NCI-H1694 treated with DMSO at 0.1 percent for 48 hours (cell line): ENCODE measurements around the gene TMEM9.

ENCODE experiments used
- DNase-seq: peaks from one replicate; lab custom pipeline; 2025; lab: John Stamatoyannopoulos, UW

Gene TMEM9

GRCh38 chr1:201154389-201155165 lies at the start of gene TMEM9:
TMEM9 (minus strand) TSS chr1:201154474; CDS start chr1:201153923, 551 bp downstream.
- peak; percentile 92 for DNase-seq

- no peak for DNase-seq
Measured at GRCh38 chr1:201198598-201198997, 44.3 kb upstream of the TMEM9 start.

- no peak for DNase-seq
Measured at GRCh38 chr1:201194046-201194445, 39.8 kb upstream of the TMEM9 start.

- no peak for DNase-seq
Measured at GRCh38 chr1:201192261-201192788, 38.1 kb upstream of the TMEM9 start.

- no peak for DNase-seq
Measured at GRCh38 chr1:201191653-201192260, 37.5 kb upstream of the TMEM9 start.

GRCh38 chr1:201190624-201191051 lies 36.4 kb upstream of the TMEM9 start, which contains the start of gene IGFN1:
IGFN1 (plus strand) TSS chr1:201190824; CDS start chr1:201193294, 2,470 bp downstream.
- no peak for DNase-seq

- DNase-seq: no peak
Measured at GRCh38 chr1:201190005-201190404, 35.7 kb upstream of the TMEM9 start.

- DNase-seq: no peak
Measured at GRCh38 chr1:201189085-201189484, 34.8 kb upstream of the TMEM9 start.

GRCh38 chr1:201186192-201186591 lies 31.9 kb upstream of the TMEM9 start:
- no peak for DNase-seq

- no peak for DNase-seq
Measured at GRCh38 chr1:201185527-201186128, 31.4 kb upstream of the TMEM9 start.

GRCh38 chr1:201185123-201185453 lies 30.8 kb upstream of the TMEM9 start:
- DNase-seq: no peak

GRCh38 chr1:201184307-201185122 lies 30.2 kb upstream of the TMEM9 start:
- peak; percentile 44 for DNase-seq

GRCh38 chr1:201183753-201184152 lies 29.5 kb upstream of the TMEM9 start:
- DNase-seq: no peak

- DNase-seq: no peak
Measured at GRCh38 chr1:201183209-201183608, 28.9 kb upstream of the TMEM9 start.

GRCh38 chr1:201181726-201182125 lies 27.5 kb upstream of the TMEM9 start:
- DNase-seq: no peak

- no peak for DNase-seq
Measured at GRCh38 chr1:201181323-201181722, 27.0 kb upstream of the TMEM9 start.

- DNase-seq: no peak
Measured at GRCh38 chr1:201180901-201181300, 26.6 kb upstream of the TMEM9 start.

- no peak for DNase-seq
Measured at GRCh38 chr1:201180141-201180540, 25.9 kb upstream of the TMEM9 start.

GRCh38 chr1:201178718-201179117 lies 24.4 kb upstream of the TMEM9 start:
- DNase-seq: no peak

GRCh38 chr1:201176940-201177339 lies 22.7 kb upstream of the TMEM9 start:
- no peak for DNase-seq

- DNase-seq: no peak
Measured at GRCh38 chr1:201175820-201176500, 21.7 kb upstream of the TMEM9 start.
